IMR-90 (cell line): Measurements from ENCODE around the gene DVL2. TPM values are rescaled to one million over a fixed set of nuclear protein-coding genes. Genes with fewer than 3 reads are reported as not detected.

Experiments used
- ATAC-seq: fragments of 200-7000 bp; cut with Tn5 transposase; 2 replicates; pipeline ENCODE4 v1.9.1; 2020; ENCODE audit warnings: low read depth, mild to moderate bottlenecking, moderate library complexity
- BruUV-seq: library from RNA; stranded (reverse); fragments of 400-500 nt; replicated peaks from 2 replicates; lab custom pipeline; 2021; lab: Mats Ljungman, UMichigan
- CTCF ChIA-PET: fragments of 300-600 bp; formaldehyde crosslinking; extraction: SDS; loops from one replicate; lab custom pipeline; 2021; ENCODE audit warnings: antibody characterized with exemption; lab: Yijun Ruan, JAX
- POLR2A ChIA-PET: fragments of 300-600 bp; sonication (Branson Sonifier 250); formaldehyde crosslinking; loops from one replicate; lab custom pipeline; 2022; ENCODE audit warnings: antibody characterized with exemption; ENCODE audit not compliant: unreplicated experiment; lab: Charles Lee
- DNase-seq: peaks from one replicate; pipeline ENCODE4 v3.0.0; 2013
- H2AFZ ChIP-seq: replicated peaks from 2 replicates; pipeline ENCODE3; 2013; ENCODE audit warnings: low read length, mild to moderate bottlenecking; ENCODE audit not compliant: poor library complexity
- H2AK5ac ChIP-seq: 2 replicates; pipeline ENCODE4 v1.6.1; 2013; ENCODE audit warnings: low read depth, low read length, inconsistent platforms
- H2AK9ac ChIP-seq: replicated peaks from 2 replicates; pipeline ENCODE3; 2013; ENCODE audit warnings: mild to moderate bottlenecking, low read depth, low read length, moderate library complexity; ENCODE audit not compliant: poor library complexity
- H2BK120ac ChIP-seq: 2 replicates; pipeline ENCODE4 v1.6.1; 2013; ENCODE audit warnings: low read depth, low read length, inconsistent platforms
- H2BK15ac ChIP-seq: 3 replicates; pipeline ENCODE4 v1.6.1; 2013; ENCODE audit warnings: low read depth, low read length, inconsistent platforms
- H2BK20ac ChIP-seq: 2 replicates; pipeline ENCODE4 v1.6.1; 2013; ENCODE audit warnings: low read depth, mild to moderate bottlenecking, inconsistent platforms, low read length, moderate library complexity
- H2BK5ac ChIP-seq: 2 replicates; pipeline ENCODE4 v1.6.1; 2013; ENCODE audit warnings: mild to moderate bottlenecking, low read depth, low read length, inconsistent platforms; ENCODE audit not compliant: poor library complexity, severe bottlenecking
- H3K14ac ChIP-seq: replicated peaks from 2 replicates; pipeline ENCODE4 v1.6.1; 2013; ENCODE audit warnings: low read depth, low read length, inconsistent platforms
- H3K18ac ChIP-seq: 2 replicates; pipeline ENCODE4 v1.6.1; 2013; ENCODE audit warnings: low read depth, low read length, control low read depth
- H3K23ac ChIP-seq: 2 replicates; pipeline ENCODE4 v1.6.1; 2013; ENCODE audit warnings: low read depth, low read length, inconsistent platforms
- H3K27ac ChIP-seq: 2 replicates; pipeline ENCODE4 v1.5.1; 2013; ENCODE audit warnings: mild to moderate bottlenecking, control low read depth, low read length; ENCODE audit not compliant: insufficient read depth
- H3K27me3 ChIP-seq: 2 replicates; pipeline ENCODE4 v1.6.1; 2013; ENCODE audit warnings: low read length; ENCODE audit not compliant: control insufficient read depth, insufficient read depth
- H3K36me3 ChIP-seq: 2 replicates; pipeline ENCODE4 v1.6.1; 2013; ENCODE audit warnings: low read length, mixed read lengths; ENCODE audit not compliant: control insufficient read depth, insufficient read depth
- H3K4ac ChIP-seq: 2 replicates; pipeline ENCODE4 v1.6.1; 2013; ENCODE audit warnings: low read depth, low read length, inconsistent platforms
- H3K4me1 ChIP-seq: 2 replicates; pipeline ENCODE4 v1.6.1; 2013; ENCODE audit warnings: low read length, mixed read lengths; ENCODE audit not compliant: control insufficient read depth, insufficient read depth
- H3K4me2 ChIP-seq: 2 replicates; pipeline ENCODE4 v1.6.1; 2013; ENCODE audit warnings: low read depth, mild to moderate bottlenecking, control low read depth, low read length, moderate library complexity
- H3K4me3 ChIP-seq: 2 replicates; pipeline ENCODE4 v1.5.1; 2013; ENCODE audit warnings: low read depth, mild to moderate bottlenecking, control low read depth, low read length, moderate library complexity; ENCODE audit not compliant: insufficient read depth
- H3K56ac ChIP-seq: 2 replicates; pipeline ENCODE4 v1.6.1; 2013; ENCODE audit warnings: low read length, inconsistent platforms; ENCODE audit not compliant: insufficient read depth; ENCODE audit errors: extremely low read depth
- H3K79me1 ChIP-seq, 2 experiments: 2 replicates each; pipeline ENCODE4 v1.6.1; 2013; ENCODE audit warnings: low read length in 2 of 2, inconsistent platforms in 1 of 2, low read depth in 1 of 2
- H3K9ac ChIP-seq: 2 replicates; pipeline ENCODE4 v1.6.1; 2013; ENCODE audit warnings: low read depth, low read length, control low read depth
- H3K9me1 ChIP-seq: 2 replicates; pipeline ENCODE4 v1.6.1; 2013; ENCODE audit warnings: low read length, inconsistent platforms; ENCODE audit not compliant: insufficient read depth
- H3K9me3 ChIP-seq: 2 replicates; pipeline ENCODE4 v1.6.1; 2013; ENCODE audit warnings: low read length; ENCODE audit not compliant: control insufficient read depth, insufficient read depth
- H4K20me1 ChIP-seq: 2 replicates; pipeline ENCODE4 v1.6.1; 2013; ENCODE audit warnings: low read length, inconsistent platforms; ENCODE audit not compliant: insufficient read depth
- H4K5ac ChIP-seq: 2 replicates; pipeline ENCODE4 v1.6.1; 2013; ENCODE audit warnings: mild to moderate bottlenecking, low read depth, low read length, control low read depth
- H4K8ac ChIP-seq, 2 experiments: 2 replicates each; pipeline ENCODE4 v1.6.1; 2013; ENCODE audit warnings: low read depth in 2 of 2, low read length in 2 of 2, control low read depth in 1 of 2, inconsistent platforms in 1 of 2
- H4K91ac ChIP-seq: 2 replicates; pipeline ENCODE4 v1.6.1; 2013; ENCODE audit warnings: low read depth, low read length, inconsistent platforms; ENCODE audit not compliant: insufficient read depth
- BHLHE40 ChIP-seq: fragments of 150-350 bp; IDR thresholded peaks from 2 replicates; pipeline ENCODE4 v1.6.1; 2016; ENCODE audit warnings: mild to moderate bottlenecking, low read depth, low read length
- CEBPB ChIP-seq: IDR thresholded peaks from 2 replicates; pipeline ENCODE4 v1.6.1; 2012; ENCODE audit warnings: low read depth, low read length, improper control_type of control experiment
- CHD1 ChIP-seq: IDR thresholded peaks from 2 replicates; pipeline ENCODE4 v1.6.1; 2012; ENCODE audit warnings: low read depth, low read length, improper control_type of control experiment
- ELK1 ChIP-seq: fragments of 150-350 bp; IDR thresholded peaks from 2 replicates; pipeline ENCODE4 v1.6.1; 2016; ENCODE audit warnings: low read depth, mild to moderate bottlenecking, low read length, moderate library complexity, borderline replicate concordance
- FOS ChIP-seq: fragments of 150-350 bp; IDR thresholded peaks from 2 replicates; pipeline ENCODE4 v1.6.1; 2016; ENCODE audit warnings: low read depth, low read length
- MAFK ChIP-seq: IDR thresholded peaks from 2 replicates; pipeline ENCODE4 v1.6.1; 2012; ENCODE audit warnings: low read depth, low read length, improper control_type of control experiment
- MAZ ChIP-seq: IDR thresholded peaks from 2 replicates; pipeline ENCODE4 v1.6.1; 2012; ENCODE audit warnings: low read depth, mild to moderate bottlenecking, low read length, improper control_type of control experiment, moderate library complexity, borderline replicate concordance
- MXI1 ChIP-seq: IDR thresholded peaks from 2 replicates; pipeline ENCODE4 v1.6.1; 2012; ENCODE audit warnings: low read depth, mild to moderate bottlenecking, low read length, moderate library complexity, borderline replicate concordance
- NFE2L2 ChIP-seq: fragments of 150-350 bp; IDR thresholded peaks from 2 replicates; pipeline ENCODE4 v1.6.1; 2016; ENCODE audit warnings: low read depth, mild to moderate bottlenecking, low read length
- POLR2A ChIP-seq: IDR thresholded peaks from 2 replicates; pipeline ENCODE4 v1.6.1; 2012; ENCODE audit warnings: mild to moderate bottlenecking, low read depth, low read length
- RAD21 ChIP-seq: IDR thresholded peaks from 2 replicates; pipeline ENCODE4 v1.6.1; 2012; ENCODE audit warnings: low read length, improper control_type of control experiment
- RCOR1 ChIP-seq: IDR thresholded peaks from 2 replicates; pipeline ENCODE4 v1.6.1; 2012; ENCODE audit warnings: mild to moderate bottlenecking, low read length, improper control_type of control experiment; ENCODE audit not compliant: insufficient replicate concordance
- RFX5 ChIP-seq: IDR thresholded peaks from 2 replicates; pipeline ENCODE4 v1.8.0; 2012; ENCODE audit warnings: low read depth, mild to moderate bottlenecking, low read length, moderate library complexity
- USF2 ChIP-seq: fragments of 150-350 bp; IDR thresholded peaks from 2 replicates; pipeline ENCODE4 v1.6.1; 2017; ENCODE audit warnings: mild to moderate bottlenecking, antibody characterized with exemption, low read length, low read depth
- WGBS, 2 experiments: methylation state at CpG; one replicate each; pipeline versions ENCODE4 v1.1.5 to v1.1.7; 2013; ENCODE audit warnings: missing lambda C conversion rate in 2 of 2; ENCODE audit not compliant: insufficient read length in 1 of 2; ENCODE audit errors: extremely low coverage in 2 of 2; 5-methylcytosine and 5-hydroxymethylcytosine counted together
- dilution Hi-C: fragments of 300-500 bp; cut with HindIII; formaldehyde crosslinking; loops from one replicate; pipeline ENCODE4 v1.14.3; 2018; ENCODE audit warnings: low sequenced_read_pairs; ENCODE audit not compliant: unreplicated experiment
- in situ Hi-C: fragments of 300-500 bp; cut with MboI; formaldehyde crosslinking; loops from 3 replicates; pipeline ENCODE4 v1.14.3; 2019; ENCODE audit warnings: low sequenced_read_pairs, inconsistent platforms, mixed read lengths
- intact Hi-C: fragments of 100-400 bp; cut with micrococcal nuclease; formaldehyde crosslinking; loops from 2 replicates; pipeline ENCODE4 v1.10.0; 2022
- polyA plus RNA-seq, 3 experiments: library from polyadenylated mRNA; depleted of rRNA; stranded (reverse); fragments of >200 nt; gene quantifications; 2 replicates each; pipeline ENCODE4 v1.2.3, GENCODE V29; 2012; ENCODE audit warnings: low replicate concordance in 1 of 3
- total RNA-seq: library from RNA; depleted of rRNA; stranded (reverse); fragments of >200 nt; gene quantifications from 2 replicates; pipeline ENCODE4 v1.2.3, GENCODE V29; 2012

DVL2 gene
- total and polyA plus RNA-seq, 2 of the 4 experiments (the other 2 are of a cell fraction) = 11.8 to 21.3 TPM

- no TSS peak for BruUV-seq
- CTCF ChIA-PET = no interaction called here
Measured at GRCh38 chr17:7259555-7259889, 25.2 kb upstream of the DVL2 start.

More at GRCh38 chr17:7259555-7259889, 25.2 kb upstream of the DVL2 start:
- Histone ChIP-seq H2BK5ac (no peak overlapping the region), H3K4me2 (no peak overlapping the region), H3K56ac (no peak overlapping the region), H3K9ac (no peak overlapping the region), H3K27ac (no peak overlapping the region), H3K18ac (no peak overlapping the region), H3K36me3 (peaks cover 29% of the 10 kb centered on the region), H3K4ac (no peak overlapping the region), H3K23ac (no peak overlapping the region), H4K20me1 (no peaks in the 10 kb centered on the region), H4K91ac (no peak overlapping the region), H4K8ac (no peak overlapping the region), H3K9me3 (no peaks in the 10 kb centered on the region), H3K4me1 (peaks cover 8% of the 10 kb centered on the region), H2AFZ (no peak overlapping the region), H2AK5ac (no peak overlapping the region), H4K5ac (no peak overlapping the region), H3K79me1 (peaks cover under 1 to 7% of the 10 kb centered on the region in 2 experiments; a peak in 2 of 4 replicates), H3K14ac (no peak overlapping the region), H2BK120ac (no peak overlapping the region), H3K9me1 (peaks cover 10% of the 10 kb centered on the region), H2AK9ac (no peak overlapping the region), H3K4me3 (no peak overlapping the region), H2BK20ac (no peak overlapping the region), H3K27me3 (peaks cover 13% of the 10 kb centered on the region; the same call in 1 of the 2 replicates), H2BK15ac (no peak overlapping the region)
- in situ Hi-C loops (no loop called here), intact Hi-C loops (no loop called here), dilution Hi-C loops (no loop called here)
- DNase-seq (no peak), ATAC-seq (no peak)
- no peak for TF ChIP-seq ELK1
- TF ChIP-seq MXI1 = no peak
- no peak for TF ChIP-seq RCOR1
- TF ChIP-seq RAD21 = no peak
- no peak for TF ChIP-seq CEBPB
- TF ChIP-seq USF2 = no peak
- TF ChIP-seq RFX5 = no peak
- no peak for TF ChIP-seq POLR2A
- no peak for TF ChIP-seq CHD1
- TF ChIP-seq FOS = no peak
- no peak for TF ChIP-seq MAZ
- TF ChIP-seq BHLHE40 = no peak
- no peak for TF ChIP-seq NFE2L2
- TF ChIP-seq MAFK = no peak
- whole genome bisulfite sequencing, 2 experiments = no CpG with 5 or more reads among the region's 6 CpGs
- POLR2A ChIA-PET = no interaction called here
